ENCODE data around the gene PLEKHA5.

The PLEKHA5 gene

DNA sequence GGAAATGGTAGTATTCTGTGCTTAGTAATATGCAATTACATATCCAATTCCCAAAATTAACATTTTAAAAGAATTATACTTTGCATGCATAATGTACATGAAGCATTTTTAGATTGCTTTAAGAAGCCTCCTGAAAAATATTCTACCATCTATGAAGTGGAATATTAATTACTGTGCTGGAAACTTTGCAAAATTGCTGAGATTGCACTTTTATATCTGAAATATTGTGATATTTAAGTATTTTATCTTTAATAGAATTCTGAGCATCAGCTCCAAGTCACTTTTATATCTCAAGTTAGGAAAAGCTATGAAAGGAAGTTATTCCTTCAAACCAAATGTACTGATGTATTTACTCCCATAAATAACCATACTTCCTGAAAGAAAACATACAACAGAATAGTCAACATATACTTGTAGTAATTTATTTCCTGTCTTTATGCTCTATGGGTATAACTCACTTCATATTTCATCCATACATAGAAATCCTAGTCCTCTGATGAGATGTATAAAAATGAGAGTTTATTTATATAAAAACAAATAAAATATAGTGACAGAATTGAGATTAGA, 152.7 kb downstream of the PLEKHA5 start:
- no peak for TF ChIP-seq PPARA (CRISPR knock-in tag; IDR thresholded peaks at IDR 0.05; ENCODE audit: borderline replicate concordance)
- no peak for ATAC-seq

DNA sequence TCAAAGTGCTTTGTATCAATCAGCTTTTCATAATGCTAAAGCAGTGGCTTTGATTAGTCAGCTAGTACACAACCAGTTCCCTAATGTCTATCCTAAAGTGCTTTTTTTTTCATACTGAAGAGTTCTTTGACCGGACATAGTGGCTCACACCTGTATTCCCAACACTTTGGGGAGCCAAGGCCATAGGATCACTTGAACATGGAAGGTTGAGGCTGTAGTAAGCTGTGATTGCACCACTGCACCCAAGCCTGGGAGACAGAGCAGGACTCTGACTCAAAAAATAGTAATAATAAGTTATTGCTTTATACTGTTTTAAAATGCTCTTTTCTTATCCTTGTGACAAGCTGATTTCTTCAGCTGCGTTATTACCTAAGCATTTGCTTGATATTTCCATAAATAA, 155.1 kb downstream of the PLEKHA5 start:
- no peak for ATAC-seq
- TF ChIP-seq ARNTL (CRISPR knock-in tag; IDR thresholded peaks at IDR 0.05; ENCODE audit: borderline replicate concordance, low read depth): no peak
- TF ChIP-seq CSDC2 (CRISPR knock-in tag; IDR thresholded peaks at IDR 0.05): no peak
- TF ChIP-seq, protein P1, sequence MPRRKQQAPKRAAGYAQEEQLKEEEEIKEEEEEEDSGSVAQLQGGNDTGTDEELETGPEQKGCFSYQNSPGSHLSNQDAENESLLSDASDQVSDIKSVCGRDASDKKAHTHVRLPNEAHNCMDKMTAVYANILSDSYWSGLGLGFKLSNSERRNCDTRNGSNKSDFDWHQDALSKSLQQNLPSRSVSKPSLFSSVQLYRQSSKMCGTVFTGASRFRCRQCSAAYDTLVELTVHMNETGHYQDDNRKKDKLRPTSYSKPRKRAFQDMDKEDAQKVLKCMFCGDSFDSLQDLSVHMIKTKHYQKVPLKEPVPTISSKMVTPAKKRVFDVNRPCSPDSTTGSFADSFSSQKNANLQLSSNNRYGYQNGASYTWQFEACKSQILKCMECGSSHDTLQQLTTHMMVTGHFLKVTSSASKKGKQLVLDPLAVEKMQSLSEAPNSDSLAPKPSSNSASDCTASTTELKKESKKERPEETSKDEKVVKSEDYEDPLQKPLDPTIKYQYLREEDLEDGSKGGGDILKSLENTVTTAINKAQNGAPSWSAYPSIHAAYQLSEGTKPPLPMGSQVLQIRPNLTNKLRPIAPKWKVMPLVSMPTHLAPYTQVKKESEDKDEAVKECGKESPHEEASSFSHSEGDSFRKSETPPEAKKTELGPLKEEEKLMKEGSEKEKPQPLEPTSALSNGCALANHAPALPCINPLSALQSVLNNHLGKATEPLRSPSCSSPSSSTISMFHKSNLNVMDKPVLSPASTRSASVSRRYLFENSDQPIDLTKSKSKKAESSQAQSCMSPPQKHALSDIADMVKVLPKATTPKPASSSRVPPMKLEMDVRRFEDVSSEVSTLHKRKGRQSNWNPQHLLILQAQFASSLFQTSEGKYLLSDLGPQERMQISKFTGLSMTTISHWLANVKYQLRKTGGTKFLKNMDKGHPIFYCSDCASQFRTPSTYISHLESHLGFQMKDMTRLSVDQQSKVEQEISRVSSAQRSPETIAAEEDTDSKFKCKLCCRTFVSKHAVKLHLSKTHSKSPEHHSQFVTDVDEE (CRISPR knock-in tag; IDR thresholded peaks at IDR 0.05): no peak

DNA sequence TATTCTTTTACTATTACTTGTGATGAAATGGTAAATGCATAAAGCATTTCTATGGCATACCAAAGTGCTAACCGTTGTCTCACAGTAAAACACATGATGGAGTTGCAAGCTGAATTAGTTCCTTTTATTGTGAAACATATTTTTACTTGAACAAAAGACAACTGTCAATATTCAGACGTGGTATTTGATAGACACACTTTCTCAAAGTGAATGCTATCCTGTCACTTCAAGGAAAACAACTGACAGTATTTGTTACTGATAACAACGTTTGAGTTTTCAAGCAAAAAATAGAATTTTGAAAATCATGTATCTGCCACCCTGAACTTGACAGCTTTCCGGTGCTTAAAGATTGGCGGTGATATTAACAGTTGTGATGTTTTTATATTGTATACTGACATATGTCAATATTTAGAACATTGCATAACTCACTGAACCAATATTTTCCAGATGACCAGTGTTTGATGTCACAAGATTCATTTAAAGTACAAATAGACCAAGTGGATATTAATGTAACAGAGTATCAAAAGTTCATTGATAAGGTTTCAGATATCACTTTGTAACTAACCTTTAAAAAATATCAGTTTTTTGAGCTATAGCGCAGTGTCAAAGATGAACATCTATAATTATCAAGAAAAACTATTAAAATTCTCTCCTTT, 156.4 kb downstream of the PLEKHA5 start:
- ATAC-seq: no peak
- no peak for TF ChIP-seq BACH2 (CRISPR knock-in tag; IDR thresholded peaks at IDR 0.05; ENCODE audit: borderline replicate concordance)
- TF ChIP-seq ZFP3 (CRISPR knock-in tag; IDR thresholded peaks at IDR 0.05): no peak
- TF ChIP-seq, protein P2, sequence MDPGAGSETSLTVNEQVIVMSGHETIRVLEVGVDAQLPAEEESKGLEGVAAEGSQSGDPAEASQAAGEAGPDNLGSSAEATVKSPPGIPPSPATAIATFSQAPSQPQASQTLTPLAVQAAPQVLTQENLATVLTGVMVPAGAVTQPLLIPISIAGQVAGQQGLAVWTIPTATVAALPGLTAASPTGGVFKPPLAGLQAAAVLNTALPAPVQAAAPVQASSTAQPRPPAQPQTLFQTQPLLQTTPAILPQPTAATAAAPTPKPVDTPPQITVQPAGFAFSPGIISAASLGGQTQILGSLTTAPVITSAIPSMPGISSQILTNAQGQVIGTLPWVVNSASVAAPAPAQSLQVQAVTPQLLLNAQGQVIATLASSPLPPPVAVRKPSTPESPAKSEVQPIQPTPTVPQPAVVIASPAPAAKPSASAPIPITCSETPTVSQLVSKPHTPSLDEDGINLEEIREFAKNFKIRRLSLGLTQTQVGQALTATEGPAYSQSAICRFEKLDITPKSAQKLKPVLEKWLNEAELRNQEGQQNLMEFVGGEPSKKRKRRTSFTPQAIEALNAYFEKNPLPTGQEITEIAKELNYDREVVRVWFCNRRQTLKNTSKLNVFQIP (CRISPR knock-in tag; IDR thresholded peaks at IDR 0.05; ENCODE audit: borderline replicate concordance, low read depth): no peak
- TF ChIP-seq ZFP30 (CRISPR knock-in tag; IDR thresholded peaks at IDR 0.05): no peak
- TF ChIP-seq PPARA (CRISPR knock-in tag; IDR thresholded peaks at IDR 0.05; ENCODE audit: borderline replicate concordance): no peak
- TF ChIP-seq ISL1 (CRISPR knock-in tag; IDR thresholded peaks at IDR 0.05): no peak
- no peak for TF ChIP-seq ZNF8 (CRISPR knock-in tag; IDR thresholded peaks at IDR 0.05)
- TF ChIP-seq, protein P3, sequence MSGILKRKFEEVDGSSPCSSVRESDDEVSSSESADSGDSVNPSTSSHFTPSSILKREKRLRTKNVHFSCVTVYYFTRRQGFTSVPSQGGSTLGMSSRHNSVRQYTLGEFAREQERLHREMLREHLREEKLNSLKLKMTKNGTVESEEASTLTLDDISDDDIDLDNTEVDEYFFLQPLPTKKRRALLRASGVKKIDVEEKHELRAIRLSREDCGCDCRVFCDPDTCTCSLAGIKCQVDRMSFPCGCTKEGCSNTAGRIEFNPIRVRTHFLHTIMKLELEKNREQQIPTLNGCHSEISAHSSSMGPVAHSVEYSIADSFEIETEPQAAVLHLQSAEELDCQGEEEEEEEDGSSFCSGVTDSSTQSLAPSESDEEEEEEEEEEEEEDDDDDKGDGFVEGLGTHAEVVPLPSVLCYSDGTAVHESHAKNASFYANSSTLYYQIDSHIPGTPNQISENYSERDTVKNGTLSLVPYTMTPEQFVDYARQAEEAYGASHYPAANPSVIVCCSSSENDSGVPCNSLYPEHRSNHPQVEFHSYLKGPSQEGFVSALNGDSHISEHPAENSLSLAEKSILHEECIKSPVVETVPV (CRISPR knock-in tag; IDR thresholded peaks at IDR 0.05): no peak

DNA sequence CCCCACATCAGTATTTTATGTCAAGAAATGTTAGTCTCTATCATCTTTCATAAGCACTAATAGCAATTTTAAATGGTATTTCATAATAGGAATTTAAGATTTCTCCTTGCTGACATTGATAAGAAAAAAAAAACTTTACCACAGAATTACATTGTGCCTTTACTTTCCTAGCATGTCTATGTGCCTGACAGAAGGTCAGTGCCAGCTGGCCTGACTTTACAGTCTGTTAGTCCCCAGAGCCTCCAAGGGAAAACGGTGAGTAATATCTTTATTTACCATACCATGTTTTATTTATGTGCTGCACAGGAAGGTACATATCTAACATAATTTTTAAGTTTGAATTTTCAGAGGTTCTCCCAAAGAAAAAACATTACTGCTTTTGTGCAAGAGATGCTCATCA, 157.8 kb downstream of the PLEKHA5 start:
- ATAC-seq: no peak

DNA sequence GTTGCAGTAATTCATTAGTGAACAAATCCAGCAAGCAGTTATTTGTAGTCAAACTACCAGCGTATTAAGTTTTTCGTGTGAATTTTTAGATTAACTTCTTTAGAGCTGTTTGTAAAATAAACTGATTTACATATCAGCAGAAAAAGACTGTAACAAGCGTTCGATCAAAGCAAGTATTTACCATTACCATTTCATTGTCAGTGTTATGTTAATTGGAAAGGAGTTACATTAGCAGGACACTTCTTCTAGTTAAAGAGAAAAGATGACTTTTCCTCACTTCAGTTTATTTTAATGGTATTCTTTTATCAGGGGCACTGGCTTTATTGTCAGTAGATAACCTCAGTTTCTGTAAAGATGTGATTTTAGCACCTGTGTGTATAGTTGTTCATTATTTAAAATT, 158.6 kb downstream of the PLEKHA5 start:
- no peak; the same call in 2 of the 3 replicates for ATAC-seq
- TF ChIP-seq ISL1 (CRISPR knock-in tag; IDR thresholded peaks at IDR 0.05): no peak
- TF ChIP-seq ZNF8 (CRISPR knock-in tag; IDR thresholded peaks at IDR 0.05): no peak
- TF ChIP-seq, protein P2 (CRISPR knock-in tag; IDR thresholded peaks at IDR 0.05; ENCODE audit: borderline replicate concordance, low read depth): no peak
- TF ChIP-seq TOX (CRISPR knock-in tag; IDR thresholded peaks at IDR 0.05; ENCODE audit: borderline replicate concordance): no peak
- no peak for TF ChIP-seq ZNF565 (CRISPR knock-in tag; conservative IDR thresholded peaks at IDR 0.05; ENCODE audit: low read depth)
- TF ChIP-seq, protein P1 (CRISPR knock-in tag; IDR thresholded peaks at IDR 0.05): no peak
- TF ChIP-seq ZNF70 (CRISPR knock-in tag; IDR thresholded peaks at IDR 0.05): no peak
- TF ChIP-seq SNAI2 (CRISPR knock-in tag; IDR thresholded peaks at IDR 0.05): no peak
- no peak for TF ChIP-seq OSR1 (CRISPR knock-in tag; IDR thresholded peaks at IDR 0.05)

More for the DNA sequence above, 157.8 kb downstream of the PLEKHA5 start:
- peak; percentile 77 for TF ChIP-seq ISL1 (CRISPR knock-in tag; IDR thresholded peaks at IDR 0.05)
- no peak for TF ChIP-seq ZNF70 (CRISPR knock-in tag; IDR thresholded peaks at IDR 0.05)

All from SK-N-SH treated with all-trans-retinoic acid at 6 μM for 48 hours (cell line).